Endothelial cell of umbilical vein (primary cell): ENCODE measurements around the gene KCTD19. TPM values are rescaled to one million over a fixed set of nuclear protein-coding genes. Genes with fewer than 3 reads are reported as not detected.

Experiments used
- BruUV-seq: library from RNA; stranded (reverse); fragments of 400-500 nt; replicated peaks from 2 replicates; lab custom pipeline; 2021; lab: Mats Ljungman, UMichigan
- CTCF ChIA-PET: fragments of 300-600, 350-600 bp; sonication (Branson Sonifier 250); formaldehyde crosslinking; loops from one replicate; lab custom pipeline; 2021; ENCODE audit warnings: antibody characterized with exemption, inconsistent platforms; lab: Charles Lee
- POLR2A ChIA-PET: fragments of 300-600, 350-600 bp; sonication (Branson Sonifier 250); formaldehyde crosslinking; loops from one replicate; lab custom pipeline; 2021; ENCODE audit warnings: antibody characterized with exemption, inconsistent platforms; lab: Charles Lee
- DNase-seq: peaks from one replicate; pipeline ENCODE4 v3.0.0-alpha.2; 2011; ENCODE audit warnings: low read depth, low spot score
- FAIRE-seq: peaks from 2 replicates; lab custom pipeline; 2011; peaks lifted over from hg19 to GRCh38; lab: Jason Lieb, UNC
- H2AFZ ChIP-seq: 2 replicates; pipeline ENCODE4 v1.6.0; 2012; ENCODE audit warnings: low read depth, low read length, control low read depth, inconsistent platforms
- H3K27ac ChIP-seq: 2 replicates; pipeline ENCODE4 v1.5.1; 2011; ENCODE audit warnings: low read depth, mild to moderate bottlenecking, control low read depth, low read length, moderate library complexity; ENCODE audit not compliant: insufficient read depth
- H3K27me3 ChIP-seq, 2 experiments: 2 replicates each; pipeline versions ENCODE4 v1.6.0 to v1.6.1; 2011; ENCODE audit warnings: low read length in 2 of 2, mixed read lengths in 1 of 2; ENCODE audit not compliant: control insufficient read depth in 2 of 2, insufficient read depth in 2 of 2
- H3K36me3 ChIP-seq, 2 experiments: 2 replicates in 1 of 2; 3 replicates in 1 of 2; pipeline ENCODE4 v1.5.1; 2011; ENCODE audit warnings: low read length in 2 of 2, mild to moderate bottlenecking in 1 of 2, moderate library complexity in 1 of 2; ENCODE audit not compliant: control insufficient read depth in 2 of 2, insufficient read depth in 2 of 2; ENCODE audit errors: extremely low read depth in 1 of 2
- H3K4me1 ChIP-seq: 3 replicates; pipeline ENCODE4 v1.5.1; 2011; ENCODE audit warnings: mild to moderate bottlenecking, low read length; ENCODE audit not compliant: control insufficient read depth, insufficient read depth; ENCODE audit errors: extremely low read depth
- H3K4me2 ChIP-seq: 2 replicates; pipeline ENCODE4 v1.6.1; 2011; ENCODE audit warnings: low read length, control low read depth, mixed read lengths; ENCODE audit not compliant: insufficient read depth
- H3K4me3 ChIP-seq, 3 experiments: fragments of 200-600 bp in 1 of 3; sonication (generic), shearing (Covaris generic) in 1 of 3; replicated peaks in 1 of 3; 2 replicates each; pipeline ENCODE4 v1.5.1; 2011 to 2016; ENCODE audit warnings: control low read depth in 3 of 3, low read length in 3 of 3, mild to moderate bottlenecking in 2 of 3, inconsistent platforms in 1 of 3, low read depth in 1 of 3, moderate library complexity in 1 of 3; ENCODE audit not compliant: insufficient read depth in 1 of 3
- H3K79me2 ChIP-seq: 2 replicates; pipeline ENCODE4 v1.6.0; 2012; ENCODE audit warnings: low read length, inconsistent platforms; ENCODE audit not compliant: control insufficient read depth, insufficient read depth
- H3K9ac ChIP-seq: replicated peaks from 2 replicates; pipeline ENCODE3; 2011; ENCODE audit warnings: low read length, control low read depth; ENCODE audit not compliant: insufficient read depth; ENCODE audit errors: extremely low read depth
- H3K9me1 ChIP-seq: replicated peaks from 3 replicates; pipeline ENCODE4 v1.6.0; 2011; ENCODE audit warnings: mild to moderate bottlenecking, low read length; ENCODE audit not compliant: control insufficient read depth, insufficient read depth; ENCODE audit errors: extremely low read depth
- H3K9me3 ChIP-seq: replicated peaks from 2 replicates; pipeline ENCODE4 v1.5.1; 2012; ENCODE audit warnings: low read length, inconsistent platforms; ENCODE audit not compliant: control insufficient read depth, insufficient read depth
- H4K20me1 ChIP-seq: replicated peaks from 2 replicates; pipeline ENCODE3; 2011; ENCODE audit warnings: mild to moderate bottlenecking, low read length; ENCODE audit not compliant: control insufficient read depth, insufficient read depth; ENCODE audit errors: extremely low read depth
- CTCF ChIP-seq, 2 donors: IDR thresholded peaks; 1 replicate in 1 of 2; 2 replicates in 1 of 2; pipeline ENCODE4 v1.5.1; 2011; ENCODE audit warnings: low read length in 2 of 2, mild to moderate bottlenecking in 2 of 2, moderate library complexity in 2 of 2, control low read depth in 1 of 2, inconsistent platforms in 1 of 2, low read depth in 1 of 2; ENCODE audit not compliant: insufficient read depth in 1 of 2; ENCODE audit errors: extremely low read depth in 1 of 2
- EZH2 ChIP-seq: IDR thresholded peaks from 2 replicates; pipeline ENCODE4 v1.6.1; 2012; ENCODE audit warnings: borderline replicate concordance, low read depth, mild to moderate bottlenecking, moderate library complexity, low read length, inconsistent platforms; ENCODE audit not compliant: severe bottlenecking
- FOS ChIP-seq: IDR thresholded peaks from 2 replicates; pipeline ENCODE4 v1.6.1; 2011; ENCODE audit warnings: mild to moderate bottlenecking, low read length, moderate library complexity, borderline replicate concordance; ENCODE audit not compliant: insufficient read depth
- GATA2 ChIP-seq: IDR thresholded peaks from 2 replicates; pipeline ENCODE4 v1.7.0; 2011; ENCODE audit warnings: low read depth, mild to moderate bottlenecking, moderate library complexity, mixed read lengths, low read length; ENCODE audit not compliant: insufficient read length, insufficient read depth
- JUN ChIP-seq: IDR thresholded peaks from 2 replicates; pipeline ENCODE4 v1.6.1; 2011; ENCODE audit warnings: borderline replicate concordance, low read depth; ENCODE audit not compliant: insufficient read length, insufficient read depth
- MAX ChIP-seq: IDR thresholded peaks from 2 replicates; pipeline ENCODE4 v1.6.1; 2011; ENCODE audit not compliant: insufficient read depth, insufficient read length
- MYC ChIP-seq: IDR thresholded peaks from one replicate; pipeline ENCODE4 v1.6.1; 2011; ENCODE audit warnings: mild to moderate bottlenecking, low read depth, low read length
- POLR2A ChIP-seq: IDR thresholded peaks from 2 replicates; pipeline ENCODE4 v1.6.1; 2012; ENCODE audit warnings: low read depth, mild to moderate bottlenecking, control low read depth, low read length
- POLR2AphosphoS5 ChIP-seq: IDR thresholded peaks from 2 replicates; pipeline ENCODE4 v1.6.1; 2012; ENCODE audit warnings: low read depth, mild to moderate bottlenecking, control low read depth, low read length, moderate library complexity; ENCODE audit not compliant: insufficient read depth
- dilution Hi-C: fragments of 300-500 bp; cut with MboI; formaldehyde crosslinking; loops from one replicate; pipeline ENCODE4 v1.15.0; 2019; ENCODE audit warnings: low sequenced_read_pairs; ENCODE audit not compliant: extremely low pct_ligation_motif_present
- intact Hi-C: fragments of 100-400 bp; cut with micrococcal nuclease; formaldehyde crosslinking; loops from one replicate; pipeline ENCODE4 v1.10.0; 2022
- polyA plus RNA-seq, 4 experiments: library from polyadenylated mRNA; depleted of rRNA in 3 of 4; stranded (reverse) in 3 of 4; unstranded in 1 of 4; fragments of >200 nt; gene quantifications; 2 replicates each; pipeline versions ENCODE4 v1.2.1 to v1.2.3, GENCODE V29; 2011 to 2012; ENCODE audit warnings: missing spikeins in 1 of 4
- total RNA-seq: library from RNA; stranded (reverse); gene quantifications from 2 replicates; pipeline ENCODE4 v1.2.3, GENCODE V29; 2021

KCTD19 gene
- total and polyA plus RNA-seq, 2 donors (not counting 3 experiments of a cell fraction or from before 2014, with no cell fraction given) = 0.21 to 0.44 TPM

GRCh38 chr16:67312719-67313118 is 13.8 kb downstream of the KCTD19 start:
- H4K20me1 ChIP-seq = no peaks in the 10 kb centered on the region
- H3K4me3 ChIP-seq = no peak overlapping the region
- CTCF ChIA-PET = interaction anchor here (0.7 to 2.2 kb wide), 2 partner anchors 14 to 25 kb away, joined by 3 to 14 read pairs; partner anchors contain the start of genes KCTD19 and LRRC36
- H3K4me1 ChIP-seq = peaks cover 12% of the 10 kb centered on the region
- DNase-seq (no peak), FAIRE-seq (no peak)
- H3K27me3 ChIP-seq = no peaks in the 10 kb centered on the region
- H3K4me2 ChIP-seq = no peak overlapping the region
- H3K27ac ChIP-seq = peak overlapping the region; percentile 72
- intact Hi-C loops (loop anchor here (10.0 kb wide), 1 partner anchor 592 kb away; no protein-coding TSS in a partner anchor), dilution Hi-C loops (no loop called here)
- TF ChIP-seq EZH2 (no peak), MYC (no peak), MAX (no peak), GATA2 (no peak), FOS (no peak), JUN (no peak), CTCF (IDR thresholded peaks at IDR 0.05; ENCODE audit: extremely low read depth in 1 of 2, insufficient read depth in 1 of 2, low read depth in 1 of 2, low read length in 2 of 2) (no peak), POLR2A (no peak), POLR2AphosphoS5 (no peak)
- H2AFZ ChIP-seq = peak overlapping the region; percentile 2
- no peaks in the 10 kb centered on the region for H3K79me2 ChIP-seq
- POLR2A ChIA-PET = no interaction called here
- no peaks in the 10 kb centered on the region for H3K9me3 ChIP-seq
- no peaks in the 10 kb centered on the region for H3K36me3 ChIP-seq
- no peak overlapping the region for H3K9ac ChIP-seq
- H3K9me1 ChIP-seq = no peaks in the 10 kb centered on the region
- no TSS peak for BruUV-seq
